ENCODE data around the gene NSFL1C. TPM values are rescaled to one million over a fixed set of nuclear protein-coding genes. Genes with fewer than 3 reads are reported as not detected.

NSFL1C gene
- total and polyA plus RNA-seq, 2 experiments from 2014 or later, result 48.9 to 92.2 TPM

- no peak for TF ChIP-seq ETS1 (IDR thresholded peaks at IDR 0.05)
- no peak for TF ChIP-seq ZNF114 (CRISPR knock-in tag; IDR thresholded peaks at IDR 0.05)
- no peak for TF ChIP-seq EZH2phosphoT487 (IDR thresholded peaks at IDR 0.05; ENCODE audit: unreplicated experiment)
Measured at GRCh38 chr20:1467355-1468116, 887 bp upstream of the NSFL1C start (continued).

DNA sequence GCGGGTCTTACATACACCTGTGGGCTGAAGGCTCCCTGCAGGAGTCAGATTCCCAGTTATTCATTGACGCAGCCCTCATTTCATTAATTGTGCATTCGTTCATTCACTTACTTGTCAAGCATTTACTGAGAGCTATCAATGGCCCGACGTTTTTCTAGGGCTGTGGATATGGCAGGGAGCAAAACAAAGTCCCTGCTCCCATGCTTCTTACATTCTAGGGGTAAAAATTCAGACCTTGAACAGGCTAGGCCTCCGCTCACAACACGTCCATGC is 369 bp upstream of the NSFL1C start:
- Histone ChIP-seq H3K36me3 (ENCODE audit: insufficient read depth) (no peaks in the 10 kb centered on the region; the same call in none of the 2 replicates), H3K27me3 (ENCODE audit: insufficient read depth) (no peaks in the 10 kb centered on the region), H3K4me1 (ENCODE audit: insufficient read depth) (peaks cover 10% of the 10 kb centered on the region; the same call in 1 of the 2 replicates), H3F3A (replicated peaks; ENCODE audit: low read depth) (no peaks in the 10 kb centered on the region; the same call in 1 of the 2 replicates), H3K4me2 (peak overlapping the region; percentile 73), H3K27ac (ENCODE audit: low read depth) (no peak overlapping the region), H3K4me3 (peak overlapping the region; percentile 44), H2AFZ (peak overlapping the region; percentile 90), H3K79me2 (replicated peaks; ENCODE audit: insufficient read depth) (peaks cover 44% of the 10 kb centered on the region), H4K20me1 (replicated peaks; ENCODE audit: insufficient read depth) (peaks cover 34% of the 10 kb centered on the region), H3K9me2 (ENCODE audit: insufficient read depth) (no peaks in the 10 kb centered on the region)
- DNase-seq (ENCODE audit: low spot score), result no peak
- Mint-ChIP-seq H3K4me3 (peak overlapping the region; percentile 90), H3K4me1 (peaks cover 28% of the 10 kb centered on the region), H3K9me3 (no peaks in the 10 kb centered on the region; the same call in 2 of the 3 replicates), H3K36me3 (ENCODE audit: low read depth) (peaks cover 14% of the 10 kb centered on the region), H3K27ac (no peak overlapping the region), H3K27me3 (ENCODE audit: insufficient read depth, low read depth, poor library complexity) (peaks cover 10% of the 10 kb centered on the region)
- no peak; the same call in 2 of the 3 replicates for ATAC-seq
- TF ChIP-seq EZH2 (IDR thresholded peaks at IDR 0.05; ENCODE audit: low read depth, unreplicated experiment) (no peak), ETS1 (IDR thresholded peaks at IDR 0.05) (no peak), EZH2phosphoT487 (IDR thresholded peaks at IDR 0.05; ENCODE audit: unreplicated experiment) (no peak), ZNF331 (CRISPR knock-in tag; IDR thresholded peaks at IDR 0.05; ENCODE audit: low read depth) (no peak), CREB1 (CRISPR knock-in tag; IDR thresholded peaks at IDR 0.05; ENCODE audit: low read depth) (no peak), NANOG (IDR thresholded peaks at IDR 0.05; ENCODE audit: borderline replicate concordance) (no peak), JUNB (IDR thresholded peaks at IDR 0.05; ENCODE audit: unreplicated experiment) (no peak), POLR2AphosphoS5 (IDR thresholded peaks at IDR 0.05; ENCODE audit: low read depth) (no peak)
- TF ChIP-seq, protein P1, sequence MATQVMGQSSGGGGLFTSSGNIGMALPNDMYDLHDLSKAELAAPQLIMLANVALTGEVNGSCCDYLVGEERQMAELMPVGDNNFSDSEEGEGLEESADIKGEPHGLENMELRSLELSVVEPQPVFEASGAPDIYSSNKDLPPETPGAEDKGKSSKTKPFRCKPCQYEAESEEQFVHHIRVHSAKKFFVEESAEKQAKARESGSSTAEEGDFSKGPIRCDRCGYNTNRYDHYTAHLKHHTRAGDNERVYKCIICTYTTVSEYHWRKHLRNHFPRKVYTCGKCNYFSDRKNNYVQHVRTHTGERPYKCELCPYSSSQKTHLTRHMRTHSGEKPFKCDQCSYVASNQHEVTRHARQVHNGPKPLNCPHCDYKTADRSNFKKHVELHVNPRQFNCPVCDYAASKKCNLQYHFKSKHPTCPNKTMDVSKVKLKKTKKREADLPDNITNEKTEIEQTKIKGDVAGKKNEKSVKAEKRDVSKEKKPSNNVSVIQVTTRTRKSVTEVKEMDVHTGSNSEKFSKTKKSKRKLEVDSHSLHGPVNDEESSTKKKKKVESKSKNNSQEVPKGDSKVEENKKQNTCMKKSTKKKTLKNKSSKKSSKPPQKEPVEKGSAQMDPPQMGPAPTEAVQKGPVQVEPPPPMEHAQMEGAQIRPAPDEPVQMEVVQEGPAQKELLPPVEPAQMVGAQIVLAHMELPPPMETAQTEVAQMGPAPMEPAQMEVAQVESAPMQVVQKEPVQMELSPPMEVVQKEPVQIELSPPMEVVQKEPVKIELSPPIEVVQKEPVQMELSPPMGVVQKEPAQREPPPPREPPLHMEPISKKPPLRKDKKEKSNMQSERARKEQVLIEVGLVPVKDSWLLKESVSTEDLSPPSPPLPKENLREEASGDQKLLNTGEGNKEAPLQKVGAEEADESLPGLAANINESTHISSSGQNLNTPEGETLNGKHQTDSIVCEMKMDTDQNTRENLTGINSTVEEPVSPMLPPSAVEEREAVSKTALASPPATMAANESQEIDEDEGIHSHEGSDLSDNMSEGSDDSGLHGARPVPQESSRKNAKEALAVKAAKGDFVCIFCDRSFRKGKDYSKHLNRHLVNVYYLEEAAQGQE (IDR thresholded peaks at IDR 0.05; ENCODE audit: unreplicated experiment), result no peak
